HG03280 (cell line): ENCODE measurements around the gene FAM20C.
"Not testable (repeated sequence)": the region's sequence is repeated elsewhere in the genome, so short reads cannot be mapped to it uniquely, and the experiment has no call there.

Experiments
- ATAC-seq: cut with Tn5 transposase; IDR thresholded peaks from one replicate; pipeline ENCODE4 v1.9.1; 2021; ENCODE audit warnings: mild to moderate bottlenecking, moderate library complexity; ENCODE audit not compliant: unreplicated experiment

Gene FAM20C

GRCh38 chr7:173209-173918 lies 19.0 kb upstream of the FAM20C start:
- ATAC-seq = no peak

- ATAC-seq = no peak
These were observed 17.7 kb upstream of the FAM20C start for GRCh38 chr7:174716-175115.

GRCh38 chr7:175955-176354 lies 16.4 kb upstream of the FAM20C start:
- no peak for ATAC-seq

DNA sequence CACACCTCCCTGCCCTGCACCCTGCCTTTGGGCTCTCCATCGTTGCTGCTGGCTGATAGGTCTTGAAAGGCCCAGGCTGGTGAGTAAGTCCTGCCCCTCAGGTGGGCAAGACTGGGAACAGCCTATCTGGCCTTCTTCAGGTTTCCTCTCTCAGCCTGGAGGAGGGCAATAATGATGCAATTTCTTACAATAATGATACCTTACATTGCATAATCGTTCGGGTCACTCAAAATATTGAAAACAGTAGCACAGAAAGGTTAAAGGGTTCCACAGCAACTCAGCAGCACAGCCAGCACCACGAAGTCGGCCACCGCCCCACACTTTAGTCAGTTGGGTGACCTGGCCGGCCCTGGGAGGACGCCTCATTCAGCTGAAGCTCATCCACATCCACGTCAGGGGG lies 16.0 kb upstream of the FAM20C start:
- ATAC-seq = no peak

- no peak for ATAC-seq
These were observed 15.4 kb upstream of the FAM20C start for GRCh38 chr7:176786-177459.

DNA sequence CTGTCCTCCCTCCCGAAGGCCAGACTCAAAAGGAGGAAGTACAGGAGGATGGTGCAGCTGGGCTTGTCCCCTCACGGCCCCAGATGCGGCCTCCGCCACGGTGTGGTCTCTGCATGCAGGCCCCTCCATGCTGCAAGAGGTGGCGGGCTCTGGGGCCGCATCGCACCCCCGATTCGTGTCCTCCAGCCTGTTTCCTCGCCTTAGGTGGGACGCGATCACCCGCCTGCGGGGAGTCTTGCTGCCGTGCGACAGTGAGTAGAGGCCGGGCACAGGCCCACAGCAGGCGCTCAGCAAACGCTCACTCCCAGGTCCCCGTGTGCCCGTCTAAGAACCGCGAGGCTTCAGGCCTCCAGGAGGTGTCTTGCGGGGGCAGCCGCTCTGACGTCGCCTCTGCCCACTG lies 13.9 kb upstream of the FAM20C start:
- no peak for ATAC-seq

- no peak for ATAC-seq
These were observed 13.1 kb upstream of the FAM20C start for GRCh38 chr7:179209-179681.

- no peak for ATAC-seq
These were observed 12.2 kb upstream of the FAM20C start for GRCh38 chr7:179948-180694.

- ATAC-seq = no peak
These were observed 10.6 kb upstream of the FAM20C start for GRCh38 chr7:181738-182137.

DNA sequence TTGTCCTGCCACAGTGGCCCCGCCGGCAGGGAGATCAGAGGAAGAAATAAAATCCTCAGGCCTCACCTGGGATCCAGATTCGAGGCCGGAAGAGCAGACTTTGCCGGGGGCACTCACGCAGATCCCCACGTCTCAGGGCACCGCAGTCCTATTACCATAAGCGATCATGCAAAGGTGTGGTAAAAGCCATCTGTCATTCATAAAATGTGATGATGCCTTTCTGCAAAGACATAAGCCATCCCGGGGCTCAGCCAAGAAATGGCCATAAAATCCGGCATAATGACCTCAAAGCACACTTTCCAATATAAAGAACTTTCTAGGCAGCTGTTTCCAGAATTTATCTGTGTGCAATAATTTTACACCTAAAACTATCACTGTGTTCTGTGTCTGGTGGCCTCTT lies 9.9 kb upstream of the FAM20C start:
- ATAC-seq = not testable (repeated sequence)

DNA sequence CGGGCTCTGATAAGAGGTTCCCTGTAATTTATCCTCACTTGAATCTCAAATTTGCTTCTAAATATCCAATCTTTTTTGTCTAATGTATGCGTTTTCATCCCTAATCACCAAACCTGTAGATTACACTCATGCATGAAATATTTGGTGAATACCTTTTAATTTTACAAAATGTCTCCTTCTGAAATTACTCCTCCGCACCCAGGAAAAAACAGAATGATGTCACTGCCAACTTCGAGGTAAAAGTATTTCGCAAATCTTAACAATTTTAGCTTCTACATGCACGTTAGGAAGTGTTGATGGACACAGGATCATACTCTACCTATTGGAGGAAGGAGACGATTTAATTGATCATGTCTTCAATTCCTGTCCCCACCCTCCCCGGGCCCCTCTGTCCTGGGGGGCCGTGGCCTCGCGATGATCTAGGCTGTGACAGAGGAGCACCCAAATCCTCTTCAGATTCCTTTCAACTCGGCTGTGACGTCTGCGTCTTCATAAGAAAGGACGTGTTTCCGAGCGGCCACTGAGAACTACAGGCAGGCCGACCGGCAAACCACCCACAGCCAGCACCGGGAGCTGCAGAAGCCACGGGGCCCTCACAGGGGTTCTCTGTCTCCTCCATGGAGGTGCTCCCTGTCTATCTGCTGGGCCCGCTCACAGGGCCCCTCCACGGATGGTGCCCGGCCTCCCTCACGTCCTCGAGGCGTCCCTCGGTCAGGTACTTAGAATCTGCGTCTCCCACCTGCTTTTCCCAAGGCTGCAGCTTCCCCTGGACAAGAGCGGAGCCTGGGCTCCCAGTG lies 8.7 kb upstream of the FAM20C start:
- no peak for ATAC-seq

DNA sequence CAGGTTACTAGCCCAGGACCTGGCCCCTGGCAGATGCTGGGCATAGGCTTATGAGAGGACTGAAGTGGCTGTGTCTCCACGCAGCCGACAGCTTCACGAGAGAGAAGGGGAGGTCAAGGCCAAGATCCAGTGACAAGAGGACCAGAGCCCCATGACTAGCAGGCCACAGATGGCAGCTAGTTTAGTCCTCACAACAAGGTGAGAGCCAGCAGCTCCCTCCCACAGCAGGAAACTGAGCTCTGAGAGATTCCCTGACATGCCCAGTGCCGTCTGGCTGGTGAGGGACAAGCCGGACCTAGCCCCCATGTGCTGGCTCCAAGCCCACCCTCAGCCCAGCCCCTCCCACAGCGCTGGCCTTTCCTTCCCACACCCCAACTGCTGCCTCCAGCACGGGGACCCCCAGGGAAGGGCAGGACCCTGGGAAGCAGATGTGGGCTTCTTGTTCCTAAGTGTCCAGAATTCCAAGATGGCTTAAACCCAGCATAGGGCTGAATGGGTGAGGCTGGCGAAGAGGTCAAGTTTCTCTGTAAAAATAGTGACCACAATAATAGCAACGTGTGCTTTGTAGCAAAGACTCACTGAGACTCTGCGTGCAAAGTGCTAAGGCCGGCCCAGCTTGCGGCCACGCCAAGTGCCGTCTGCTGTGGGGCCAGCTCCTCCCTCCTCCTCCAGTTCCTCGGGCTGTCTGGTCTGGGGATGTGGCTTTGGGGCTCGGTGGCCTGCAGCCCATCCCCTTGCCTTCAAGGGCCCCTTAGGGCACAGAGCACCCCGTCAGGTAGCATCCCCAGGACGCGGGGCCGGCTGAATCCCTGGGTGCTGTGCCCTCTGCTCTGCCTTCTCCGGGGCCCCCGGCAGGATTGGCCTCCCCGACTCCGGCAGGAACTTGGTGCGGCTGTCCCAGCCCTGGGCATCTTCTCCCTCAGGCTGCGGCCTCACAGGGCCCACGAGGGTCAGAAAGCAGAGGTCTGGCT lies 7.8 kb upstream of the FAM20C start:
- no peak for ATAC-seq

DNA sequence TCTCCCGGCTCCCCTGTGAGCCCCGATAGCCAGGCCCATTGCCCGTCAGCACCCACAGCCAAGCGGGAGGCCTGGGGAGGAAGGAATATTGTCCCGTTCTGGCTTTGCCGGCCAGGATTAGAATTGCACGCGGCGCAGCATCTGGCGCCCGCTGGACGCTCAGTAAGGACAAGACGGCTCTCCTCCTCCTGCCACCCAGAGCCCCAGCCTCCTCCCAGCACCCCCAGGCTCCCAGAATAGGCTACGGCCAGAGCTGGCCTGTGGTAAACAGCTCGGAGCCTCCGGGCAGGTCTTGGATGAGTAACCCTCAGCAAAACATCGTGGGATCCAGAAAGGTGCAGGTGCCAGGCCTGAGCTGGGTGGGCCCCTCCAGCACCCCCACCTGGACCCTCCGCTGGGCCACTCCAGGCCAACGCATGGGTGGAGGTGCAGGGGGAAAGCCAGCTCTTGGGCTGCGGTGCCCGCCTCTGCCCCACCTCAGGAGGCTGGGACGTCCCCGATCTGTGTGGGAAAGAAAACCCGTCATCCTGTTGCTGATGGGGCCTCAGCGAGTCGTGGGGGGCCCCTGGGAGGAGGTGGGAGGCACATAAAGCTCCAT lies 5.8 kb upstream of the FAM20C start:
- no peak for ATAC-seq

DNA sequence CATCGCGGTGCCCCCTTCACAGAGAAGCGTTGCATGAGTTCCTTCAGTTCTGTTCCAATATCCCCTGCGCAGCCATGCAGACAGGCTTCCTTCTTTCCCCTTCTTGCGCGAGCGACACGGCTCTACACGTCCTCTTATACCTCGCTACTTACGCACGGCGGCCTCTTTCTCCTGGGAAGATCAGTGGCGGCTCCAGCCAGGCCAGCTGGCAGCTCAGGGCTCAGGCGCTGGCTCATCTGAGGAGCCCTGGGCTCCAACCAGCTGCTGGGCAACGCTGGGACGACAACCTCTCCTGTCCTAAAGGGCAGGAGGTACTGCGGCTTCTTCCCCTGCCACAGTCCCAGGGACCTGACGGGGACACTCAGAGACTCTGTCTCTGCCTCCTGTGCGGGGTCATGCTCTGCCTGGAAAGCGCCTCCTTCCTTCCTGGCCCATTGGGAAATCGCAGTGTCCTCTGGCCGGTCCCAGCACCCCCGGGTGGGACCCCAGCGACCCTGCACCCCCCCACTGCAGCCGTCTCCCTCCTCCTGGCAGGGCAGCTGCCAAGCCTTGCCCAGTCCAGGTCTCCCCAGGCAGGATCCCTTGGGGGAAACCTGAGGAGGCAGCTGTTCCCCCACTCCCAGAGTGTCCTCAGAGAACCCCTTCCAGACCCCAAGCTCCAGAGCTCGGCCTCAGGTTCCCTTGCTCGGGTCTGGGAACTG lies 5.0 kb upstream of the FAM20C start:
- ATAC-seq = no peak

GRCh38 chr7:188174-188573 lies 4.2 kb upstream of the FAM20C start:
- ATAC-seq = no peak

GRCh38 chr7:188727-189500 lies 3.5 kb upstream of the FAM20C start:
- no peak for ATAC-seq

DNA sequence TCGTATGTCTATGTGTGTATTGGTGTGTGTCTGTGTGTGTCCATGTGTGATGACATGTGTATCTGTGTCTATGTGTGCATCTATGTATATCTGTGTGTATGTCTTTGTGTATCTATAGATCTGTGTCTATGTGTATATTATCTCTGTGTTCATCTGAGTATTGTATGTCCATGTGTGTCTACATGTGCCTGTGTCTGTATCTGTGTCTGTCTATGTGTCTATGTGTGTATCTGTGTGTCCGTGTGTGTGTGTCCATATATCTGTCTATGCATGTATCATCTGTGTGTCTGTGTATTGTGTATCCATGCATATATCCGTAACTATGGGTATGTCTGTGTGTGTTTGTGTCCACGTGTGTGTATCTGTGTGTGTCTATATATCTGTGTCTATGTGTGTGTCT lies 2.7 kb upstream of the FAM20C start:
- no peak for ATAC-seq

GRCh38 chr7:190196-190595 lies 2.2 kb upstream of the FAM20C start:
- no peak for ATAC-seq
